C1 segment of cervical spinal cord (tissue), 14 donors: ENCODE data around the gene NFXL1.
"Not testable (repeated sequence)": the region's sequence is repeated elsewhere in the genome, so short reads cannot be mapped to it uniquely, and the experiment has no call there.

Source experiments
- DNase-seq, 14 donors: peaks; one replicate each; lab custom pipeline; 2025; lab: John Stamatoyannopoulos, UW

NFXL1 gene

GRCh38 chr4:47914220-47914925 lies at the start of gene NFXL1:
TSS of gene NFXL1 (minus strand) at chr4:47914583. CDS start at chr4:47914203, 380 bp downstream.
- peak; percentile 84 to 98 (median 96) for DNase-seq

GRCh38 chr4:47954677-47955076 lies 40.3 kb upstream of the NFXL1 start:
- no peak for DNase-seq

GRCh38 chr4:47954245-47954644 lies 39.9 kb upstream of the NFXL1 start:
- DNase-seq = no peak

GRCh38 chr4:47945930-47946726 lies 31.7 kb upstream of the NFXL1 start:
- DNase-seq = no peak

- no peak for DNase-seq
Observed at GRCh38 chr4:47942081-47942819, 27.9 kb upstream of the NFXL1 start.

GRCh38 chr4:47939456-47939855 lies 25.1 kb upstream of the NFXL1 start:
- no peak for DNase-seq

GRCh38 chr4:47936336-47936735 lies 22.0 kb upstream of the NFXL1 start:
- DNase-seq = no peak

GRCh38 chr4:47933840-47934239 lies 19.5 kb upstream of the NFXL1 start:
- peak in 1 of 14 donors; percentile 2 for DNase-seq

GRCh38 chr4:47930971-47931804 lies 16.8 kb upstream of the NFXL1 start:
- no peak for DNase-seq

GRCh38 chr4:47929682-47930201 lies 15.4 kb upstream of the NFXL1 start:
- DNase-seq = no peak

GRCh38 chr4:47926667-47927258 lies 12.4 kb upstream of the NFXL1 start:
- peak in 11 of 14 donors; percentile 1 to 53 (median 11) for DNase-seq

GRCh38 chr4:47923261-47923608 lies 8.9 kb upstream of the NFXL1 start:
- not testable (repeated sequence) for DNase-seq

GRCh38 chr4:47922436-47923260 lies 8.3 kb upstream of the NFXL1 start:
- DNase-seq = not testable (repeated sequence)

GRCh38 chr4:47917163-47917562 lies 2.8 kb upstream of the NFXL1 start:
- not testable (repeated sequence) for DNase-seq

GRCh38 chr4:47915378-47915777 lies 995 bp upstream of the NFXL1 start:
- no peak for DNase-seq

GRCh38 chr4:47914926-47915237 lies 499 bp upstream of the NFXL1 start:
- DNase-seq = no peak

GRCh38 chr4:47913861-47914219 lies 543 bp downstream of the NFXL1 start:
- DNase-seq = peak in 8 of 14 donors; percentile 17 to 75 (median 34)

GRCh38 chr4:47913330-47913729 lies 1.1 kb downstream of the NFXL1 start:
- DNase-seq = no peak

GRCh38 chr4:47907089-47907646 lies 7.2 kb downstream of the NFXL1 start:
- no peak for DNase-seq

GRCh38 chr4:47899639-47900038 lies 14.7 kb downstream of the NFXL1 start:
- DNase-seq = no peak
